ENCODE data around the gene MGST2.

The MGST2 gene

GRCh38 chr4:139643042-139643895, 22.4 kb upstream of the MGST2 start:
- FAIRE-seq (no peak), DNase-seq (ENCODE audit: low spot score) (no peak)

GRCh38 chr4:139645458-139645857, 20.2 kb upstream of the MGST2 start:
- no peak for FAIRE-seq
- DNase-seq (ENCODE audit: low spot score), result no peak

GRCh38 chr4:139647184-139647583, 18.4 kb upstream of the MGST2 start:
- no peak for DNase-seq (ENCODE audit: low spot score)
- no peak for FAIRE-seq

- DNase-seq (ENCODE audit: low spot score) (no peak), FAIRE-seq (no peak)
Measured at GRCh38 chr4:139647952-139648351, 17.7 kb upstream of the MGST2 start.

- DNase-seq (ENCODE audit: low spot score) (peak; percentile 52), FAIRE-seq (no peak)
Measured at GRCh38 chr4:139651282-139652194, 14.1 kb upstream of the MGST2 start.

GRCh38 chr4:139654516-139654915, 11.1 kb upstream of the MGST2 start:
- FAIRE-seq (no peak), DNase-seq (ENCODE audit: low spot score) (no peak)

GRCh38 chr4:139655116-139655515, 10.5 kb upstream of the MGST2 start:
- DNase-seq (ENCODE audit: low spot score) (no peak), FAIRE-seq (no peak)

- peak; percentile 56 for DNase-seq (ENCODE audit: low spot score)
- FAIRE-seq, result peak; percentile 45
Measured at GRCh38 chr4:139656614-139657486, 8.8 kb upstream of the MGST2 start.

- DNase-seq (ENCODE audit: low spot score) (no peak), FAIRE-seq (no peak)
Measured at GRCh38 chr4:139658185-139658584, 7.4 kb upstream of the MGST2 start.

- DNase-seq (ENCODE audit: low spot score), result no peak
Measured at GRCh38 chr4:139658586-139659382, 6.8 kb upstream of the MGST2 start.

GRCh38 chr4:139659735-139660424, 5.7 kb upstream of the MGST2 start:
- FAIRE-seq (no peak), DNase-seq (ENCODE audit: low spot score) (no peak)

More at GRCh38 chr4:139658586-139659382, 6.8 kb upstream of the MGST2 start:
- FAIRE-seq, result no peak

GRCh38 chr4:139660568-139661043, 5.0 kb upstream of the MGST2 start:
- DNase-seq (ENCODE audit: low spot score), result no peak
- no peak for FAIRE-seq

GRCh38 chr4:139663561-139664138, 2.0 kb upstream of the MGST2 start:
- FAIRE-seq (no peak), DNase-seq (ENCODE audit: low spot score) (no peak)

- DNase-seq (ENCODE audit: low spot score) (no peak), FAIRE-seq (no peak)
Measured at GRCh38 chr4:139664442-139664841, 1.2 kb upstream of the MGST2 start.

GRCh38 chr4:139665079-139665689, 435 bp upstream of the MGST2 start:
- FAIRE-seq, result no peak
- no peak for DNase-seq (ENCODE audit: low spot score)

- no peak for FAIRE-seq
- no peak for DNase-seq (ENCODE audit: low spot score)
Measured at GRCh38 chr4:139666735-139667281, 1.2 kb downstream of the MGST2 start.

GRCh38 chr4:139668036-139668435, 2.4 kb downstream of the MGST2 start:
- no peak for FAIRE-seq

GRCh38 chr4:139668658-139669201, 3.1 kb downstream of the MGST2 start:
- no peak for FAIRE-seq

More at GRCh38 chr4:139668036-139668435, 2.4 kb downstream of the MGST2 start:
- DNase-seq (ENCODE audit: low spot score), result no peak

More at GRCh38 chr4:139668658-139669201, 3.1 kb downstream of the MGST2 start:
- DNase-seq (ENCODE audit: low spot score), result no peak
